KG1 (cell line): ENCODE data around the gene PDIA5.
A peak's percentile ranks its signal among the peaks of the same experiment; 100 is the strongest.

Experiments used
- DNase-seq: peaks from one replicate; lab custom pipeline; 2025; lab: John Stamatoyannopoulos, UW

PDIA5 gene

GRCh38 chr3:123042413-123042812, 24.4 kb upstream of the PDIA5 start:
- DNase-seq = no peak

GRCh38 chr3:123044981-123045763, 21.7 kb upstream of the PDIA5 start:
- no peak for DNase-seq

DNA sequence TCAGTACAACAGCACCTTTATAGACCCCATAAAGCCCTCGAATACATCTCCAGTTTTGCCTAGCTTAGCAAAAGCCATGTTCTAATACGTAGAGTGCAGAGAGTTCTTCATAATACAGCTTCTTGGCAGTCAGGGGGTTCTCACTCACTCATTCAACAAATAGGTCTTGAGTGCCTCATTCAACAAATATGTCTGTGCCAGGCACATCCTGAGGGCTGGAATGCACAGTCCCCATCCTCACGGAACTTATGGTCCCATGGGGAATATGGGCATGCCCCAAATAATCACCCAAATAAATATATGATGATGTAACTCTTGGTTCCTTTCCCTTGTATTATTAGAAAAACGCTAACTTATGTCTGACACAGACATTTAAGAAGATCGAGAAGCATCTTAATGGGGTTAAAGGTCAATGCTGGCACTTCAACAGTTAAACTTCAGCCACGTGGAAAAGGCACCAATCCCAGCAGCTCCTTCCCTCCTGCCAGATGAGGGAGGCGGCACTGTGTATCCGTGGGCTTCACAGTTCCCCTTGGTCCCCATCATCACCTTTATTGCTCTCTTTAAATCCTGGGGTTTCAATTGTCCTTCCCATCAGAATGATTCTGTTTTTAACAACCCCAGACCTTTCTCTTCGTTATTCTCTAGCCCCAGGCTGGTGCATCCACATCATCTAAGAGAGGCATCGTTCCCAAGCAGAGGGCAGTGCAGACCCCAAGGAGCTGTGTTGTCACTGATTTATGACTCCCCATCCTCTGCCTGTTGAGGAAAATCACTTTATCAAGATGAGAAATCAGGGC, 20.4 kb upstream of the PDIA5 start:
- DNase-seq = no peak

- DNase-seq = no peak
These were observed 19.8 kb upstream of the PDIA5 start for GRCh38 chr3:123047062-123047319.

GRCh38 chr3:123048480-123049237, 18.2 kb upstream of the PDIA5 start:
- DNase-seq = no peak

GRCh38 chr3:123050666-123051065, 16.2 kb upstream of the PDIA5 start:
- DNase-seq = no peak

- no peak for DNase-seq
These were observed 13.7 kb upstream of the PDIA5 start for GRCh38 chr3:123053107-123053506.

GRCh38 chr3:123054109-123054778, 12.6 kb upstream of the PDIA5 start:
- no peak for DNase-seq

DNA sequence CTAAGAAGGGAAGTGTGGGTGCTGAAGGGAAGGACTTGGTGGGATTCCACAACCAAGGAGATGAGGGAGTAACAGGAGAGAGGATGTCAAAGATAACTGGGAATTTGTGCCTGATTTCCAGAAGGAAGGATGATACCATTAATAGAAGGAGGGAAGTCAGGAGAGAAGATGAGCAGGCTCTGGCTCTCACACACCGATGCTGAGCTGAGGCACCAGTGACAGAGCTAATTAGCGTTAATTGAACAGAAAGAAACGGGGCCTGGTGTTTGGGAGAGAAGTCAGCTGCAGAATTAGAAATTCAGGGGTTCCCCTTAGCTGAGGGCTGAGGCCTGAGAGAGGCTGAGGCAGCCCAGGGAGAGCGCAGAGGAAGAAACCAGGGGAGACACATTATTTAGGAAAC, 11.9 kb upstream of the PDIA5 start:
- DNase-seq = no peak

GRCh38 chr3:123055352-123055751, 11.5 kb upstream of the PDIA5 start:
- DNase-seq = no peak

DNA sequence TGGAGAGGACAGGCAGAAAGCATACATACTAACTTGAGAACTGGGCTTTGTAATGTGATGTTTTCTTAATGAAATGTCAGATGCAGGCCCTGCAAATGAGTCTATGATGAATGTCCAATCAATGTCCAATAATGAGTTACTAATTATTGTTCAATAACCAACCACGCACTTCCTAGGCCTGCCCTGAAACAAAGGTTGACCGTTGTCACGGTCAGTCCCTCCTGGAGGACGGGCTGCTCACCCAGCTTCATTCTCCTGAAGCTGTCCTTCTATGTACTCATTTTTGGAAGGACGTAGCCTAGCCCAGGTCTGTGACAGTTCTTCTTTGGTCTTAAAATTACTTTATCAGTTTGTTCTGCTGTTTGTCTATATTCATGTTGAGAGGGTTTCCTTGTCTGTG, 8.3 kb upstream of the PDIA5 start:
- no peak for DNase-seq

GRCh38 chr3:123060054-123060453, 6.8 kb upstream of the PDIA5 start:
- no peak for DNase-seq

DNA sequence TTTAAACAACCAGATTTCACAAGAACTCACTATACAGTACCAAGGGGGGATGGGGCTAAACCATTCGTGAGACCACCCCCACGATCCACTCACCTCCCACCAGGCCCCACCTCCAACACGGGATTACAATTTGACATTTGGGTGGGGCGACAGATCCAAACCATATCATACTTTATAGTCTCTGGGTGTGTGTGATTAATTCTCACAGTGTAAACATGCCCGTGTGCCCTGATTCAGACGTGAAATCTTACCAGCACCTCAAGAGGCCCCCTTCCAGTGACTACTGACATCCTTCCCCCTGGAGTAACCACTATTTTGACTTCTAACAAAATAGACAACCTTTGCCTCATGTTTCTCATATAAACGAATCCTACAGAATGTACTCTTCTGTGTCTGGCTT, 5.0 kb upstream of the PDIA5 start:
- no peak for DNase-seq

DNA sequence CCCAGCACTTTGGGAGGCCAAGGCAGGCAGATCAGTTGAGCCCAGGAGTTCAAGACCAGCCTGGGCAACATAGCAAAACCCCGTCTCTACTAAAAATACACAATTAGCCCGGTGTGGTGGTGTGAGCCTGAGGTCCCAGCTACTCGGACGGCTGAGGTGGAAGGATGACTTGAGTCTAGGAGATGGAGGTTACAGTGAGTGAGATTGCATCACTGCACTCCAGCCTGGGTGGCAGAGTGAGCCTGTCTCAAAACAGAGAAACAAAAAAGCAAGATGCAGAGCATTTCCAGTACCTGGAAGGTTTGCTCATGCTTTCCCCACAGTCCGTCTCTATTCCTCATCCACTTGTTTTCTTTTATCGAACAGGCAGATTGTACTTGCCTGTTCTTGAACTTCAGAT, 3.8 kb upstream of the PDIA5 start:
- no peak for DNase-seq

DNA sequence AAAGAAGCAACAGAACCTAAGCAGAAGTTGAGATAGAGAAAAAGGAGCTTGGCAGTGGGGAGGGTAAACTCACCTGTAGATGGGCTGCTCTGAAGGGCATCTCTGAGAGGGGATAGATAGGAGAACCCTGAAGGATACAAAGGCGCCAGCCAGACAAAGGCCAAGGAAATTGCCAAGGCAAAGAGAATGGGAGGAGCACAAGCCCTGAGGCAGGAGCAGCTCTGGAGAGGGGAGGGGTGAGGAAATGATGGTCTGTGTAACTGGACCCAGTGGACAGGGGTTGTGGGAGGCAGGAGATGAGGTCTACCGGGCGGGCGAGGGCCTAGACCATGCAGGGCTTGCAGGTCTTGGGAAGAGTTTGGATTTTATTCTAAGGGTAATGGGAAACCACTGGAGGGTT, 2.3 kb upstream of the PDIA5 start:
- DNase-seq = no peak

GRCh38 chr3:123064914-123065313, 1.9 kb upstream of the PDIA5 start:
- no peak for DNase-seq

DNA sequence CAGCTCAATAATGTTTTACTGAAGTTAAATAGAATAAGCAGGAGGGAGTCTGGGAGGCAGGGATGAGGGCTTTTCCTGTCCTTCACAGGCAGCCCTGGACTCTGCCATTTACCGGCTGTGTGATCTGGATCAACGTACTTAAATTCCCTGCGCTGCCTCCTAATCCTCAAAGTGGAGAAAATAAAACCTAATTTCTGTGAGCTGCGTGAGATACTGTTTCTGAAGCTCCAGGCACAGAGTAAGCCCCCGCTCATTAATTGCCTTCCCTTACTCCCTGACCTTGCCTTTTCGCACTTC, 278 bp upstream of the PDIA5 start:
- DNase-seq = no peak

DNA sequence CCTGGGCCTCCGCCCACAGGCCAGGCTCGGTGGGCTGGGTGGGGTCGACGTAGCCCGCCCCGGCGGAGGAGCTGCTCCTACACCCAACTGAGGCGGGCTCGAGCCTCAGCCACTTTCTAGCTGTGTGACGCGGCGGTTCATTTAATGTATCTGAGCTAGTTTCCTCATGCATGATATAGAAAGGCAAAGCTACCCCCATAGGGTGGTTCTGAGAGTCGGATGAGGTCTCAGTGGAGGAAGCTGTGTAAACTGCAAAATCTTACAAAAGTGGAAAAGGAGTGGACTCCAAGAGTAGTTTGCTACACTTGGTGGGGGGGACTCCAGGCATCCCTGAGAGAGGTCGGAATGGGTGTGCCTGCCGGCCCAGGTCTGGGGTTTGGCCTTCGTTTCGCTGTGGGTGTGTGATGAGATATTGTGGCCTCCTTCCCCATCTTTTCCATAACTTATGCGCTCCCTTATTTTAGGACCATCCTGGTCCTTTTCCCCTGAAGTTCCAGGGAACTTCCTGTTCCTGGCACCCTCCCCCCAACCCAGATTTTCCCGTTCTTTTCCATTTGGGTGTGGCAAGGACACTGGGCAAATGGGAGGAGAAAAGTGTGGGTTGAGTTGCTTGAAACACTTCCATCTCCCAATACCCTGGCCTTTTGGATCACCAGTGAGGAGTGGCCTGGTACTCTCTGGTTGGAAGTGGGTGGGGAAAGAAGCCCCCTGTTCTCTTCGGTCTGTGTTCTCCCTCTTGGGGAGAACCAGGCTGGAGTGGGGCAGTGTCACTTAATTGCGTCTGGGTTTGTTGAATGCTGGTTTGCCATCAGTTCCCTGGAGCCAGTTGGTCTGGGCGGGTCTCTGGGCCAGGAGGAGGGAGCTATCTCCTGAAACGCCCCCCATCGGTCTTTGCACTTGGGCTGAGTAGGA, 1.1 kb downstream of the PDIA5 start:
- DNase-seq = peak; percentile 11

DNA sequence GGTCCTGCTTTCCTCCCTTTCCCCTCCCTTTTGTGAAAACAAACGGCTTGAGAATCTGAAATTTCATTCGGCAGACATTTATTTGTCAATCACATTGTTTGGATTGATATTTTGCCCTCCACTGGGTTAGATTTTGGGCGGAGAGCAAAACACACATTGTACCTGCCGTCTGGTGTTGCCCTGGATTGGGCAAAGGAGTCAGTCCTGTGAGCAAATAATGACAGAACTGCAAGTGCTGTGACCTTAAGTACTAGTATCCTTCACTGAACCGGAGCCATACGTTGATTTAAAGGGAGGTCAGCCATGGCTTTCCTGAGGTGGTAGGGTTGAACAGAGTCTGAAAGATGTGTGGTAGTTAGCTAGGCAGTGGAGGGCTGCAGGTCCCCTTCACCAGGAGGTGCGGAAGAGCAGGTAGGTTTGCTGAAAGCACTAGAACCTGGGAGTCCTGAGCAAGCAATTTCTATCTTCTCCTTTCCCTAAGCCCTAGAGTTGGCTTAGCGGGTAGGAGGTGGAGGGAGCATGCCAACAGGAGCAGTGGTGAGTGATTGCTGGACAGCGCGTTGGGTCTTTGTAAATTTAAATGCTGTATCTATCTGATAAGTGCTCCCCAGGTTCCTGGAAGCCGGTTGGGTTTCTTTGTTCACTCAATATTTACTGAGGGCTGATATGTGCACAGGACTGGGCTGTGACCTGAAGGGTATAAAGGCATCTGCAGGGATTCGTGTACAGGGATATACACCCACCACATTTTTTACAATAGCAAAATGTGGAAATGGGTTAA, 2.0 kb downstream of the PDIA5 start:
- DNase-seq = no peak

GRCh38 chr3:123070510-123070909, 3.7 kb downstream of the PDIA5 start:
- no peak for DNase-seq

DNA sequence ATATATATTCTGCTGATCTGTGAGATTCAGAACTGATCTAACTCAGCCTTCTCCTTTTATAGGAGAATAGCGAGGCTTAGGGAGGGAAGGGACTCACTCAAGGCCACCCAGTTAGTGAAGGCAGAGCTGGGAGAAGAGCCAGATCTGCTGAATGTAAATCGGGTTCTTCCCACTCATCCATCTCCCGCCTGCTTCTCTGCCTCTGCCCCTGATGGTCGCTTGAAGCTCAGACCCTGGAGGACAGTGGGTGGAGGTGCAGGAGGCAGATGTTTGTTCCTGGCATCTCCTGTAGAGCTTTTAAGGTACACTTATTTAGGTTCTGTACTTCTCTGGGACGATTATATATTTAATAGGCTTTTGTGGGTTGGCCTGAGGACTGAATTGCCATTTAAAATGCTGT, 4.3 kb downstream of the PDIA5 start:
- DNase-seq = no peak
